HG03558 (cell line): ENCODE results near the gene OTOA.
"Not testable (repeated sequence)": the region's sequence is repeated elsewhere in the genome, so short reads cannot be mapped to it uniquely, and the experiment has no call there.

Experiments used
- ATAC-seq: cut with Tn5 transposase; IDR thresholded peaks from one replicate; pipeline ENCODE4 v1.9.1; 2021; ENCODE audit warnings: moderate number of reproducible peaks; ENCODE audit not compliant: unreplicated experiment; ENCODE audit errors: extremely low read depth

Gene OTOA

GRCh38 chr16:21710938-21711337, 47.2 kb downstream of the OTOA start:
- no peak for ATAC-seq

GRCh38 chr16:21713549-21714368, 50.0 kb downstream of the OTOA start:
- ATAC-seq, result no peak

GRCh38 chr16:21714369-21714618, 50.5 kb downstream of the OTOA start:
- ATAC-seq, result not testable (repeated sequence)

GRCh38 chr16:21717608-21718007, 53.8 kb downstream of the OTOA start:
- no peak for ATAC-seq

- no peak for ATAC-seq
Observed at GRCh38 chr16:21719283-21719682, 55.5 kb downstream of the OTOA start.

- ATAC-seq, result no peak
Observed at GRCh38 chr16:21720533-21720932, 56.8 kb downstream of the OTOA start.

GRCh38 chr16:21722771-21723455, 59.1 kb downstream of the OTOA start:
- no peak for ATAC-seq

GRCh38 chr16:21723532-21723931, 59.8 kb downstream of the OTOA start:
- no peak for ATAC-seq

GRCh38 chr16:21727344-21727743, 63.6 kb downstream of the OTOA start:
- no peak for ATAC-seq

GRCh38 chr16:21731233-21731632, 67.5 kb downstream of the OTOA start:
- not testable (repeated sequence) for ATAC-seq

GRCh38 chr16:21740637-21741036, 76.9 kb downstream of the OTOA start:
- ATAC-seq, result not testable (repeated sequence)

- ATAC-seq, result not testable (repeated sequence)
Observed at GRCh38 chr16:21756192-21757079, 92.7 kb downstream of the OTOA start.

- ATAC-seq, result not testable (repeated sequence)
Observed at GRCh38 chr16:21757080-21757671, 93.4 kb downstream of the OTOA start.

- ATAC-seq, result not testable (repeated sequence)
Observed at GRCh38 chr16:21768280-21768679, 104.5 kb downstream of the OTOA start.

- not testable (repeated sequence) for ATAC-seq
Observed at GRCh38 chr16:21768810-21769209, 105.0 kb downstream of the OTOA start.

GRCh38 chr16:21769284-21769683, 105.5 kb downstream of the OTOA start:
- ATAC-seq, result not testable (repeated sequence)

- not testable (repeated sequence) for ATAC-seq
Observed at GRCh38 chr16:21770584-21770983, 106.8 kb downstream of the OTOA start.

GRCh38 chr16:21772547-21773206, 108.9 kb downstream of the OTOA start:
- not testable (repeated sequence) for ATAC-seq

- not testable (repeated sequence) for ATAC-seq
Observed at GRCh38 chr16:21773207-21773553, 109.4 kb downstream of the OTOA start.

GRCh38 chr16:21780525-21780924, 116.8 kb downstream of the OTOA start:
- not testable (repeated sequence) for ATAC-seq
